Ecto neural progenitor cell (in vitro differentiated cells): ENCODE results near the gene NUP58.

Experiments used
- DNase-seq: peaks from one replicate; pipeline ENCODE4 v3.0.0-alpha.2; 2018; ENCODE audit warnings: low spot score

Gene NUP58

GRCh38 chr13:25377244-25377962 lies 76.0 kb downstream of the NUP58 start:
- no peak for DNase-seq

- no peak for DNase-seq
Observed at GRCh38 chr13:25378528-25378927, 77.1 kb downstream of the NUP58 start.

DNA sequence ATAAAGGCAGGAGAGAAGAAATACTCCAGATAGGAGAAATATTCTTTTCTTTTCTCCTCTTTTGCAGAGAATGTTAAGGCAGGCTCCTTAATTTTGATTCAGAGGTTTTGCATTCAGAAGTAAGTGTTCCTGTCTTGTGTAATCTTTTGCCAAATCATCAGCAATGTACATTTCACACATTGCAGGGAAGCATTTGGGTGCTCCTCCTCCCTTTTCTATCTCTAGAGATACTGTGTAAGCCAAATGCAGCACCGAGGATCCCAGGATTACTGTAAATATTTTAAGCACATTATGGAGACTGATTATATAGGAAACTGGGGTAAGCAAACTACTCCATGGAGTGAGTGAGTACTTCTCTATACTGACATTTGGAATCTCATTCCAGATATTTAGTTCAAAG lies 77.6 kb downstream of the NUP58 start:
- DNase-seq = no peak

DNA sequence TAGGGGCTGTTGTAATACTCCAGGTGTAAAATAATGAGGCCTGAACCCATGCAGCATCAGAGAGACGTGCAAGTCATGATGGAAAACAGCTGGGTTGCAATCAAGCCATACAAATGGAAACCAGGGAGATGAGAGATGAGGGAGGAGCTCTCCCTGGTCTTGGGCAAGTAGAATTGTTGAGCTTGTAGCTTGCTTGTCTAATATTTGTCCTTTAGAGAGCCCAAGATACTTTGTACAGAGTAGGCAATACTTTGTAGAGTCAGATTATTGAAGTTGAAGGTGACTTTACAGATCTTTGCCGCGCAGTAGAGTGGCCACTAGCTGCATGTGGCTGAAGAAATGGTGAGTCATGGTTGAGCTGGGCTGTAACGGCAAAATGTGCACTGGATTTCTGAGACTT lies 78.7 kb downstream of the NUP58 start:
- DNase-seq = no peak

DNA sequence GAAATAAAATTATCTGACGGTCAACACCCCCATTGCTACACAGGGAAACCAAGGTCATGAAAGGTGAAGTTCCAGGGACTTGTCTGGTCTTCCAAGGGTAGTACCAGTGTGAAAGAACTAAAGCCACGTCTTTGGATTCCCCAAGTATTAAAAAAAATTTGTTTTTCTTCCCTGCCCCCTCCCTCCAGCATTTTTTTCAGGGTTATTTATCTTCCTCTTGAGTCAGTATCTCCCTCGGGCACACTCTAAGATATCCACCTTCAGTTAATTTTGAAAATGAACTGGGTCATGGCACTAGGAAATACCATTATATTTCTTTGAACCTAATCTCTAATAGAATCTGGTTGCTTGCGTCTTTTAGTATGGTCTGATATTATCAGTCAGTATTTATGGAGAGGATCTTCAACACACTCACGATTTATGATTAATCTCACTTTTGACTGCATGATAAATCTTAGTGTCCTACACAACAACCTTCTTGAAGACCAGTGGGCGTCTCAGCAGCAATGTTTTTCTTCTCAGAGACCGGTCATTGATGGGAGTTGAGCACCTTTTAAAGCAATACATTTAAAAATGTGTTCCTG lies 79.4 kb downstream of the NUP58 start:
- DNase-seq = no peak

- DNase-seq = no peak
Observed at GRCh38 chr13:25384758-25385410, 83.5 kb downstream of the NUP58 start.

DNA sequence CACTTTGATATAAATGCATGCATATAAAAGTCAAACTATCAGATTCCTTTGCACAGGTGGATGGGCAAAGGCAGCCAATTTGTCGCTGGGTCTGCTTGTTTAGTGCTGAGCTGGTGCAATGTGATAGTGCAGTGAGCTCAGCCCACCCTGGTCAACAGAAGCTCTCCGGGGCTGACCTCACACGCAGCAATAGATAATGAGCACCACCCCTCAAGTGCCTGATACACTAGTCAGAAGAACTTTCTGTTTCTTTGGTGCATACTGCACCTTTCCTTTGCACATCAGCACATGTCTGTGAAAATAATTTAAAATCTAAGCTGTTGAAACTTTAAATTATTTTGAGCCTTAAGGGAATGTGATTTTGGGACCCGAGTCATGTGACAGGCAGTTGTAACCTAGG lies 90.5 kb downstream of the NUP58 start:
- DNase-seq = no peak
